Activated T-cell treated with anti-CD3 and anti-CD28 coated beads for 24 hours (primary cell): Measurements from ENCODE around the gene C17orf107.
A peak's percentile ranks its signal among the peaks of the same experiment; 100 is the strongest.

Experiments used
- DNase-seq: peaks from one replicate; pipeline ENCODE4 v3.0.0-alpha.2; 2020; ENCODE audit warnings: low read depth

Gene C17orf107

GRCh38 chr17:4872786-4873185 is 26.6 kb upstream of the C17orf107 start:
- no peak for DNase-seq

- no peak for DNase-seq
These were observed 22.2 kb upstream of the C17orf107 start for GRCh38 chr17:4877089-4877488.

DNA sequence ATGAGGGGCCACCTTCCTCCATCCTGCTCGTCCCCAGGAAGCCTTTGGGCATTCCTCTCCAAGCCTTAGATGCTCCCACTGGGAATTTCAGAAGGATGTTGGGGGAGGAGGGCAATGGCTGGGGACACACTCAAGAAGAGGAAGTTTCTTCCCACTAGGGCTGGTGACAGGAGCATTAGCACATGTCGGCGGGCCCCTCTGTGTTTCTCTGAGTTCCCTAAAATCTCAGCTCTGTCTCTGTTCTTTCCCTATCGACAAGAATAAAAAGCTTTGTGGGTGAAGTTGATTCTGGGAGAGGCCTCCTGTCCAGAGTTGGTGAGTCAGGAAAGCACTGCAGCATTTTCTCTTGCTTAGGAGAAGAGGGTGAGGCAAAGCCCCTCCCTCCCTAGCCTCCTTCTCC is 19.7 kb upstream of the C17orf107 start:
- no peak for DNase-seq

GRCh38 chr17:4880857-4881256 is 18.5 kb upstream of the C17orf107 start:
- DNase-seq = no peak

DNA sequence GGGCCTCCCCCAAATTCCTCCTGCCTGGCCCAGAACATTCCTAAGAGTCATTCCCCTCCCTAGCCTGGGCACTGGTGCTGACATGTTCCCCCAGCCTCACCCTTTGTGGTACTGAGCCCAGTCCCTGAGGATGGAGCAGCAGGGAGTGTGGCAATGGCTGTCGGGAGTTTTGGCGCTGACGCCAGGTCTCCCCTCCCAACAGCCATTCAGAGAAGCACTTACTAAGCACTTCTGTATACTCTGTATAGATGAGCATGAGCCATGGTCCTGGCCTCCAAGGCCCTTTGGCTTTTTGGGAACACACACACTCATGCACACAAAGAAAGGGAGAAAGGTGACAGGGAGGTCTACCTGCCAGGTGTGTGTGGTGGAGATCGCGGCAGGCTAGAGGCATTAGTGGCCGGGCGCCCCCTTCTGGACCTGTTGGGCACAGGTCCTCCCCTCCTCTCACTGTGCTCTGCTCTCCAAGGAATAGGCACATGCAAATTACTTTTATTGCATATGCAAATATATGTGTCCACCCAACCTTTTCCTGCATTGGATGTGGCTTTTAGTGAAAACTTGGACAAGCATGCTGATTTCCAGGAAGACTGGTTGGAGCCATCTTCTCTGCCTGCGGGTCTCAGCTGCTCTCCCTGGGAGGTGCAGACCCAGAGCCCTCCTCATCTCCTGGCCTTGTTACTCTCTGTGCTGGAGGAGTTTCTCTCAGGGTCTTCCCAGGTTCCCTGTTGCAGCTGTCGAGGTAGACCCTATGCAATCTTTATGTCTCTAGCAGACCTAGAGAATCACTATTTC is 17.4 kb upstream of the C17orf107 start:
- peak; percentile 32 for DNase-seq

GRCh38 chr17:4884489-4884888 is 14.8 kb upstream of the C17orf107 start:
- no peak for DNase-seq

DNA sequence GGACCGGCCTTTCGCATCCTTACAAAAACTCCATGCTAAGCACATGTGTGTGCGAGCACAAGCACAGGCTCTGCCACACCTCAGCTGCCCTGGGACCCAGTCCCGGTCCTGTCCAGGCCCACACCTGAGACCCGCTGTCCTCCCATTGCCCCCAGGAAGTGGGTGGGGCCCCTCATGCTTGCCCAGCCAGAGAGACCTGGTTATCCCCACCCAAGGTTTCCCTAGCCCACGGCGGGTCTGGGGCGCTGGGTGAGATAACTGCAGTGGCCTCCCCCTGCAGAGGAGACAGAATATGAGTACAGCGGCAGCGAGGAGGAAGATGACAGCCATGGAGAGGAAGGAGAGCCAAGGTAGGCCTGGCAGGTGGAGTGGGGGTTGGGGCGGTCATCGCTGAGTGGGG is 12.5 kb upstream of the C17orf107 start:
- no peak for DNase-seq

DNA sequence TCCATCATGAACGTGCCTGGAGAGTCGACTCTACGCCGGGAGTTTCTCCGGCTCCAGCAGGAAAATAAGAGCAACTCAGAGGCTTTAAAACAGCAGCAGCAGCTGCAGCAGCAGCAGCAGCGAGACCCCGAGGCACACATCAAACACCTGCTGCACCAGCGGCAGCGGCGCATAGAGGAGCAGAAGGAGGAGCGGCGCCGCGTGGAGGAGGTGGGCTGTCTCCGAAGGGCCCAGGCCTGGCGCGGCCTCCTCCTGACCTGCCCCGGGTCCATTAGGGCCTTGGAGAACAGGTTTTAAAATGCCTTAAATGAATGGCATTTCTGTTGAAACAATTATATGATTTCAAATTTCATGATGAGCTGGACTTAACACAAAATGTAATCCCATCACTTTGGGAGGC is 11.8 kb upstream of the C17orf107 start:
- no peak for DNase-seq

DNA sequence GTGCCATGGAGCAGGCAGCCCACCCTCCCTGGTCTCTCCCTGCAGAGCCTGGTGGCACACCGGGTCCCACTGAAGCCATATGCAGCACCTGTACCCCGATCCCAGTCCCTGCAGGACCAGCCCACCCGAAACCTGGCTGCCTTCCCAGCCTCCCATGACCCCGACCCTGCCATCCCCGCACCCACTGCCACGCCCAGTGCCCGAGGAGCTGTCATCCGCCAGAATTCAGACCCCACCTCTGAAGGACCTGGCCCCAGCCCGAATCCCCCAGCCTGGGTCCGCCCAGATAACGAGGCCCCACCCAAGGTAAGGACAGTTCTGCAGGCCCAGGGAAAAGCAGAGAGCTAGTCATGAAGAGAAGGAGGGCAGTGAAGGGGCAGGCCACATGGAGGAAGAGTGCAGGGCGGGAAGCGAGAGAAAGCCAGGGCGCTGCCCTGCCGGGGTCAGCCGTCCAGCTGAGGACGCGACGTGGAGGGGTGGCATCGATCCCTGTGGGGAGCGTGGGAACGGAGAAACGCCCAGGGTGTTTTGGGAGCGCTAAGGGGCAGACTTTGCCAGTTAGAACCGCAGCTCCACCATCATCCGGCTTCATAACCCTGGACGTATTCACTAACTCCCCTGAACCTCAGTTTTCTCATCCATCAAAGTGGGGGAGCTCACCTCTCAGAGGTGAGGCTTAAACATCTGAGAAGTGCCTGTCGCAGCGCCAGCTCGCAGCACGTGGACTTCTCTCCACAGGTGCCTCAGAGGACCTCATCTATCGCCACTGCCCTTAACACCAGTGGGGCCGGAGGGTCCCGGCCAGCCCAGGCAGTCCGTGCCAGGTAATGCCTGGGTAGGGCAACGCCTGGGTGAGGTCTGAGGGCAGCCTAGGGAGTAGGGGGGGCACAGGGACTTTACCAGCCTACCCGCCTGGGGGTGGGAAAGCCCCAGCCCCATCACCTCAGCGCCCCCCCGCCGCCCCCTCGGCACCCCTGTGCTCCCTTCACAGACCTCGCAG is 7.6 kb upstream of the C17orf107 start:
- no peak for DNase-seq

DNA sequence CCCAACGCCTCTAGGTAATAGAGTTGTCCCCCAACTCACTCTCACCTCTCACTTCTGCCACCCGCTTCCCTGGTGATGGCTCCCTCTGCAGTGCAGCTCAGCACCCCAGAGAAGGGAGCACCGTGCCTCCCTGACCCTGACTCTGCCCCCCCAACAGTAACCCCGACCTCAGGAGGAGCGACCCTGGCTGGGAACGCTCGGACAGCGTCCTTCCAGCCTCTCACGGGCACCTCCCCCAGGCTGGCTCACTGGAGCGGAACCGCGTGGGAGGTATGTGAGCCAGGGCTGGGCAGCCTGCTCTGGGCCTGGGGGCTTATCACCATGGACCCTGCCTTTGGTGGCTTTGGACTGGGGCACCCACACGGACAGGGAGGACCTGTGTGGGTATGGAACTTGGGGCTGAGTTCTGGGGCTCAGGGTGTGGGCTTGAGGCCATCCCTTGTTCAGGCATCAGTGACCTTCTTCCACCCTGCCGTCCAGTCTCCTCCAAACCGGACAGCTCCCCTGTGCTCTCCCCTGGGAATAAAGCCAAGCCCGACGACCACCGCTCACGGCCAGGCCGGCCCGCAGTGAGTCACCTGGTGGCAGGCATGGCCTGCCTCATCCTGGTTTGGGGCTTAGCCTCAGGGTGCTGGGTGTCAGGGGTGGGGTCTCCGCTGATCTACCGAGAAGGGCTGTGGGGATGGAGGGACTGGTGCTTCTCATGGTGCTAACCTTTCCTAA is 6.7 kb upstream of the C17orf107 start:
- no peak for DNase-seq

DNA sequence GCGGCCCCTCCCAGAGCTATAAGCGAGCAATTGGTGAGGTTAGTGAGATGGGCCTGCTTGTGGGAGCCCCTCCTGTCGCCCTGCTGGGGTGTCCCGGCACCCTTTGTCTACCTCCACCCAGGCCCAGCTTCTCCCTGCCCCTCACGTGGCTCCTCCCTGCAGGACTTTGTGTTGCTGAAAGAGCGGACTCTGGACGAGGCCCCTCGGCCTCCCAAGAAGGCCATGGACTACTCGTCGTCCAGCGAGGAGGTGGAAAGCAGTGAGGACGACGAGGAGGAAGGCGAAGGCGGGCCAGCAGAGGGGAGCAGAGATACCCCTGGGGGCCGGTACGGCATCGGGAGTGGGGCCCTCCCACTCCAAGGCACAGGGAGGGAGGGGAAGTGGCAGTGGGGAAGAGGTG is 6.1 kb upstream of the C17orf107 start:
- no peak for DNase-seq

GRCh38 chr17:4893721-4894560 is 5.4 kb upstream of the C17orf107 start:
- no peak for DNase-seq

DNA sequence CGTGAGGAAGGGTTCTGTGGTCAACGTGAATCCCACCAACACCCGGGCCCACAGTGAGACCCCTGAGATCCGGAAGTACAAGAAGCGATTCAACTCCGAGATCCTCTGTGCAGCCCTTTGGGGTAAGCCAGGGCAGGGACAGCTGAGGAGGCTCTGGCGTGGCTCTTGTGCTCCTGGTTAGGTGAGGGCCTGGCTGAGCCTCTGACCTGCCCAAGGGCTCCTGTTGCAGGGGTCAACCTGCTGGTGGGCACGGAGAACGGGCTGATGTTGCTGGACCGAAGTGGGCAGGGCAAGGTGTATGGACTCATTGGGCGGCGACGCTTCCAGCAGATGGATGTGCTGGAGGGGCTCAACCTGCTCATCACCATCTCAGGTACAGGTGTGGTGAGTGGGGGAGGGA is 4.2 kb upstream of the C17orf107 start:
- DNase-seq = no peak

- no peak for DNase-seq
These were observed 3.5 kb upstream of the C17orf107 start for GRCh38 chr17:4895657-4896331.

DNA sequence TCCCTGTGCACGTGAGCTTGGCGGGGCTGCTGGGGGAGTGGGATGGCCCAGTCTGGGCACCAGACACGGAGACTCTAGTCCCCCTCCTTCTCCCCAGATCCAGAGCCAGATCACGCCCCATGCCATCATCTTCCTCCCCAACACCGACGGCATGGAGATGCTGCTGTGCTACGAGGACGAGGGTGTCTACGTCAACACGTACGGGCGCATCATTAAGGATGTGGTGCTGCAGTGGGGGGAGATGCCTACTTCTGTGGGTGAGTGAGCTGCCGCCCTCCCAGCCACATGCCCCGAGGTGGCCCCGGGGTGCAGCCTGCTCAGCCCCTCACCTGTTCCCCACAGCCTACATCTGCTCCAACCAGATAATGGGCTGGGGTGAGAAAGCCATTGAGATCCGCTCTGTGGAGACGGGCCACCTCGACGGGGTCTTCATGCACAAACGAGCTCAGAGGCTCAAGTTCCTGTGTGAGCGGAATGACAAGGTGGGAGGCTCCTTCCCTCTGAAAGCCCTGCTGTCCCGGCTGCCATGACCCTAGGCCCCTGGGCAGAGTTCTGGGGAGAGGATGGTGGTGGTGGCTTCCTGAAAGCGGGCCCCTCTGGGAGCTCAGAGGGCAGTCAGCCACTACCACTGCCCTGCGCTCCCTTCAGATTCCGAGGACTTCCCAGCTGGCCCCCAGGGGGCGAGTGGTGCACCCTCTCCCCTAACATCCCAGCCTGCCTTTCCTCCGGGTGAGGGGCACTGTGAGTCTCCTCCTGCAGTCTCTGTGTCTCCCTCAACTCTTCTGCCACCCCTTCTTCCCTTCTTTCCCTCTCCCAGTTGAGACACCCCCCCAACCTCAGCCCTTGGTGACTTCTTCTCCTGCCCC is 2.8 kb upstream of the C17orf107 start:
- no peak for DNase-seq

GRCh38 chr17:4897198-4897687 is 2.1 kb upstream of the C17orf107 start:
- no peak for DNase-seq

DNA sequence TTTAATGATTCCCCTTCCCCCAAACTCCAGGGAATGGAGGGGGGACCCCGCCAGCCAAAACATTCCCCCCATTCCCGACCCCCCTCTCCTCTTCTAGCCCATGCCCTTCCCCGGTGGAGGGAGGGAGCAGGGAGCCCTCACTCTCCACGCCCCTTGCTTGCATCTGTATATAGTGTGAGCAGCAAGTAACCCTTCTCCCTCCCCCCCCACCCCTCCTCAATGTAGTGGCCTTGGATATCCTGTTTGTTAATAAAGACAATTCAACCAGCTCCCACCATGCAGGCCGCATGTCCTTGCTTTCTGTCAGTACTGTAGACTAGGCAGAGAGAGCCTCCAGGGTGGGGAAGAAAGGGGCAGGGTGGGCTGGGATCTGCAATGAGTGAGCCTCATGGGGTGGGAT is 1.6 kb upstream of the C17orf107 start:
- DNase-seq = no peak

- DNase-seq = no peak
These were observed 985 bp upstream of the C17orf107 start for GRCh38 chr17:4898351-4898750.

DNA sequence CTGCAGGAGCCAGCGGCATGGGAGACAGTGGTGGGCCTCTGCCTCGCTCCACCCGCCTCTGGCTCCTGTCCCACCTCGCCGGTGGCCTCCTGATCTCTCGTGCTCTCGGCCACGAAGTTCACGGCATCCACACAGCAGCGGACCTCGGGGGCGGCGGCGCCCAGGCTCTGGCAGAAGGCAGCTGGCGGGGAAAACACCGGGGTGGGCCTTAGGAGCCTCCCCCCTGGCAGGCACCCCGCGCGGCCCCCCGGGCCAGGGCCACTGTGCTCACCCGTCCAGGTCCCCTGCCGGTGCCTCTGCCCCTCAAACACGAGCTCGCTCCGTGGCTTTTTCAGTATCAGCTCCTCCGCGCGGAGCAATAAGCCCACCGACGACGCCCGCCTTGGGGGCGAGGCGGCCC is 409 bp upstream of the C17orf107 start:
- no peak for DNase-seq
